DND-41 (cell line): ENCODE data around the gene PREP.
A peak's percentile ranks its signal among the peaks of the same experiment; 100 is the strongest.

Source experiments
- ATAC-seq: fragments of 200-7000 bp; cut with Tn5 transposase; 3 replicates; pipeline ENCODE4 v1.9.1; 2021; ENCODE audit warnings: low read depth; ENCODE audit not compliant: insufficient read depth
- DNase-seq: peaks from one replicate; pipeline ENCODE4 v3.0.0-alpha.2; 2020
- H2AFZ ChIP-seq: 2 replicates; pipeline ENCODE4 v1.6.0; 2012; ENCODE audit warnings: low read depth, low read length
- H3K27ac ChIP-seq: 2 replicates; pipeline ENCODE4 v1.5.1; 2012; ENCODE audit warnings: low read length, inconsistent platforms
- H3K27me3 ChIP-seq: fragments of 200-600 bp; sonication (generic); 2 replicates; pipeline ENCODE4 v1.6.0; 2012; ENCODE audit warnings: low read length, mild to moderate bottlenecking, inconsistent platforms; ENCODE audit not compliant: insufficient read depth, poor library complexity
- H3K36me3 ChIP-seq: 2 replicates; pipeline ENCODE4 v1.5.1; 2012; ENCODE audit warnings: low read length, inconsistent platforms; ENCODE audit not compliant: insufficient read depth
- H3K4me1 ChIP-seq: 2 replicates; pipeline ENCODE4 v1.5.1; 2012; ENCODE audit warnings: mild to moderate bottlenecking, low read length; ENCODE audit not compliant: insufficient read depth
- H3K4me2 ChIP-seq: 2 replicates; pipeline ENCODE4 v1.6.0; 2012; ENCODE audit warnings: mild to moderate bottlenecking, moderate library complexity, low read length, inconsistent platforms; ENCODE audit not compliant: insufficient read depth
- H3K4me3 ChIP-seq, 2 experiments: fragments of 200-600 bp in 1 of 2; shearing (Covaris generic) in 1 of 2; 2 replicates each; pipeline ENCODE4 v1.5.1; 2012 to 2016; ENCODE audit warnings: inconsistent platforms in 2 of 2, low read length in 2 of 2, mild to moderate bottlenecking in 2 of 2, low read depth in 1 of 2, moderate library complexity in 1 of 2
- H3K79me2 ChIP-seq: 2 replicates; pipeline ENCODE4 v1.6.0; 2012; ENCODE audit warnings: low read length, inconsistent platforms; ENCODE audit not compliant: insufficient read depth
- H3K9ac ChIP-seq: 2 replicates; pipeline ENCODE4 v1.6.0; 2012; ENCODE audit warnings: low read depth, mild to moderate bottlenecking, inconsistent platforms, low read length, moderate library complexity
- H3K9me3 ChIP-seq: 2 replicates; pipeline ENCODE4 v1.5.1; 2012; ENCODE audit warnings: low read length, moderate library complexity, mild to moderate bottlenecking, inconsistent platforms; ENCODE audit not compliant: insufficient read depth, severe bottlenecking
- H4K20me1 ChIP-seq: 2 replicates; pipeline ENCODE4 v1.6.0; 2012; ENCODE audit warnings: low read length; ENCODE audit not compliant: insufficient read depth
- EZH2 ChIP-seq: IDR thresholded peaks from 3 replicates; pipeline ENCODE4 v1.6.1; 2012; ENCODE audit warnings: borderline replicate concordance, low read depth, mild to moderate bottlenecking, moderate library complexity, low read length, inconsistent platforms; ENCODE audit not compliant: severe bottlenecking
- TF ChIP-seq, protein P1 (sequence below): IDR thresholded peaks from 2 replicates; pipeline ENCODE4 v1.5.1; 2012; ENCODE audit warnings: borderline replicate concordance, low read length, moderate library complexity, mild to moderate bottlenecking; ENCODE audit not compliant: poor library complexity, severe bottlenecking; ENCODE audit errors: extremely low read depth

The PREP gene

DNA sequence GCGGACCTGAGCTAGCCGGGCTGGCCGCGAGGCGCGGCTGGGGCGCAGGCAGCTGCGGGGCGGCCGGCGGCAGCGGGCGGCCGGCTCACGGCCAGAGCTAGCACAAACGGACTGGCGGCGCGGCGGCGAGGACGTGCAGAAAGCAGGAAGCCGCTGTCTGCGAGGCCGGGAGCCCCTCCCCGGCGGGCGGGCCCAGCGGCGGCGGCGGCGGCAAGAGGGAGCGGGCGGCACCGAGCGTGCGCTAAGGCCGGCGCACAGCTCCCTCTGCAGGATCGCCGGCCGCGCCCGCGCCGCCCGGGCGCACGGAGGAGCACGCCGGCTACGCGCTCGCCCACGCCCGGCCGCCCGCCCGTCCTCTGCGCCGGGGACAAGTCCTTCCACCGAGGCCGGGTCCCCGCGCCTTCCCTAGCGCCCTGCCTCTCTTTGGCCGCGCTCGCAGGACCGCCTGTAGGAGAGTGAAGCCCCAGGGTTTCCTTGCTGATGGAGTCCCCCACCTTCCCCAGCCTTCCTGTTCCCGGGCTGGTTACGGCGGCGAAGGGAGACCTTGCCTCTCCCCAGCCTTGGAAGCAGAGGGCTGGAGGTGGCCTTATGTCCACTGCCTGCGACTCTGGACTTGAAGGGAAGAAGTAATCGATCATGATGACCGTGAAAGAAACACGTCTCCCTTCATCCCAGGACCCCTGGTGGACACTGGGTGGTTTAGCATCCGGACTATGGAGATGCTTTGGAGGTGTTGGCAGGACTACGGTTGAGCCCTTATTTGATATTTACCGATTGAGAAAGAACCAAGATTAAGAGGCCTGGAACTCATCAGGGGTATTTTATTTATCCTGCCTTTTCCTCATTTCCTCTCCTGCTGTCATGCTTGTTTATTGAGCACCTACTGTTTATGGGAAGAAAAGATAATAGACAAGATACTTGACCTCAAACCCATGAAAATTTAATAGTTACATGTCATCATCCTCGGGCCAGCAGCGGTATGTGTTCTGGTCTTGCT is at the start of gene PREP:
PREP (minus strand) TSS at position 144 of the 997 bp plus-strand sequence. CDS start 191 bp downstream, outside the sequence.
- no peaks in the 10 kb centered on the region for H3K9me3 ChIP-seq
- ATAC-seq (peak; percentile 91), DNase-seq (peak; percentile 85)
- peaks cover 50% of the 10 kb centered on the region for H3K79me2 ChIP-seq
- peak within 1 kb of the TSS; percentile 97 for H3K4me2 ChIP-seq
- H3K36me3 ChIP-seq, result no peaks in the 10 kb centered on the region; the same call in 1 of the 2 replicates
- peak within 1 kb of the TSS; percentile 86 for H3K27ac ChIP-seq
- peak within 1 kb of the TSS; percentile 87 for H3K9ac ChIP-seq
- peaks cover 35% of the 10 kb centered on the region for H4K20me1 ChIP-seq
- peak within 1 kb of the TSS; percentile 100 for H2AFZ ChIP-seq
- peak within 1 kb of the TSS; percentile 95 to 97 for H3K4me3 ChIP-seq
- peaks cover 49% of the 10 kb centered on the region for H3K4me1 ChIP-seq
- no peaks in the 10 kb centered on the region for H3K27me3 ChIP-seq
- no peak for TF ChIP-seq EZH2
- TF ChIP-seq, protein P1, sequence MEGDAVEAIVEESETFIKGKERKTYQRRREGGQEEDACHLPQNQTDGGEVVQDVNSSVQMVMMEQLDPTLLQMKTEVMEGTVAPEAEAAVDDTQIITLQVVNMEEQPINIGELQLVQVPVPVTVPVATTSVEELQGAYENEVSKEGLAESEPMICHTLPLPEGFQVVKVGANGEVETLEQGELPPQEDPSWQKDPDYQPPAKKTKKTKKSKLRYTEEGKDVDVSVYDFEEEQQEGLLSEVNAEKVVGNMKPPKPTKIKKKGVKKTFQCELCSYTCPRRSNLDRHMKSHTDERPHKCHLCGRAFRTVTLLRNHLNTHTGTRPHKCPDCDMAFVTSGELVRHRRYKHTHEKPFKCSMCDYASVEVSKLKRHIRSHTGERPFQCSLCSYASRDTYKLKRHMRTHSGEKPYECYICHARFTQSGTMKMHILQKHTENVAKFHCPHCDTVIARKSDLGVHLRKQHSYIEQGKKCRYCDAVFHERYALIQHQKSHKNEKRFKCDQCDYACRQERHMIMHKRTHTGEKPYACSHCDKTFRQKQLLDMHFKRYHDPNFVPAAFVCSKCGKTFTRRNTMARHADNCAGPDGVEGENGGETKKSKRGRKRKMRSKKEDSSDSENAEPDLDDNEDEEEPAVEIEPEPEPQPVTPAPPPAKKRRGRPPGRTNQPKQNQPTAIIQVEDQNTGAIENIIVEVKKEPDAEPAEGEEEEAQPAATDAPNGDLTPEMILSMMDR, result peak; percentile 89

DNA sequence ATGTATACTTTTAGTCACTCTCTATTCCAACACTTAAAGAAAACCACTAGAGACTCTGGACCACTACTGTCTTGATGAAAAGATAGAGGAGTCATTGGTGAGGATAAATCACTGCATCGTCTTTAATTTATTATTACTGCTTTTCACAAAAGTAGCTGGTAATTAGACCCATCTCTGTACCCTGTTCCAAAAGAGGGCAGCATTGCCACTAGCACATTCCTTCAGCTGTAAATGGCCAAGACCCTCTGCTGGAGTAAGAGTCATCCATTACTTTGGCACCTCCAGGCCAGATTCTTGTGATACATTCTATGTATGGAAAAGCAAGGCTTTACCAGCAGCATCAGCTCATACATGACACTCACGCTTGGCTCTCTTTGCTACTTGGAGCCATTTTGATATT is 49.5 kb upstream of the PREP start:
- Histone ChIP-seq H3K4me2 (no peak overlapping the region), H3K27ac (no peak overlapping the region), H2AFZ (no peak overlapping the region), H3K27me3 (no peaks in the 10 kb centered on the region), H4K20me1 (no peaks in the 10 kb centered on the region), H3K9me3 (no peaks in the 10 kb centered on the region), H3K4me1 (peaks cover 18% of the 10 kb centered on the region), H3K79me2 (no peaks in the 10 kb centered on the region), H3K9ac (no peak overlapping the region), H3K36me3 (no peaks in the 10 kb centered on the region), H3K4me3 (no peak overlapping the region)
- DNase-seq (no peak), ATAC-seq (no peak)
- no peak for TF ChIP-seq EZH2
- TF ChIP-seq, protein P1, result peak; percentile 23

DNA sequence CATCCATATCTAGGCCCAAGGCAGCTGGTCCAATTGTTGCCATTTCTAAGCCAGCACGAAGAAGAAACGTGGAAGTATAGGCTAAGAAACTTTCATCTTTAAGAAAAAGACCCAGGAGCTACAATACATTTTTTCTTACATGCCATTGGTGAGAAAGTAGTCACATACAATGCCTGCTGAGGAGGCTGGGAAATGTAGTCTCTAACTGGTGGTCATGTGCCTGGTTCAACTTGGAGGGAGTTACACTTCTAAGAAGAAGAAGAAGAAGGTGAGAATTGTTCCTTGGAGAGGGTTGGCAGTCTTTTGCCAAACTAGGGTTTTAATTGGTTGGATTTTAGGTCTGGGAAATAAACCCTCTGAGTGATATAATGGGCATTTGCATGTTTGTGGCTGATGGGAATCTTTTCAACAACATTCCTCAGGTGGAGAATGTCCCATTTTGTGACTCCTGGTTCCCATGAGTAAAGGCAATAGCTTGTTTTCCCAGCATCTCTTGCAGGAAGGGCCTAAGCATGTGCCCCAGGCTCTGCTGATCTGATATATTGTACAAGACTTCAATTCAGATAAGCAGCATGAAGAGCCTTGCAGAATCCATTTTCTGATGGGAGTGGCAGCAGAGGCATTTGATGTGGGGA is 47.0 kb upstream of the PREP start:
- Histone ChIP-seq H3K9ac (no peak overlapping the region), H3K36me3 (no peaks in the 10 kb centered on the region), H3K4me3 (no peak overlapping the region), H2AFZ (no peak overlapping the region), H3K27ac (no peak overlapping the region), H3K9me3 (no peaks in the 10 kb centered on the region), H3K79me2 (no peaks in the 10 kb centered on the region), H3K4me1 (peaks cover 18% of the 10 kb centered on the region), H3K27me3 (no peaks in the 10 kb centered on the region), H4K20me1 (no peaks in the 10 kb centered on the region), H3K4me2 (no peak overlapping the region)
- ATAC-seq, result no peak
- TF ChIP-seq, protein P1, result no peak
- no peak for TF ChIP-seq EZH2
- DNase-seq, result no peak
